NCI-H2227 treated with DMSO at 0.1 percent for 48 hours (cell line): Measurements from ENCODE around the gene PRDX5.
"Not testable (repeated sequence)": the region's sequence is repeated elsewhere in the genome, so short reads cannot be mapped to it uniquely, and the experiment has no call there.

ENCODE experiments used
- DNase-seq: peaks from one replicate; lab custom pipeline; 2025; lab: John Stamatoyannopoulos, UW

PRDX5 gene

GRCh38 chr11:64305691-64306562 lies 12.0 kb upstream of the PRDX5 start:
- DNase-seq, result peak; percentile 20

GRCh38 chr11:64306563-64306875 lies 11.4 kb upstream of the PRDX5 start:
- no peak for DNase-seq

DNA sequence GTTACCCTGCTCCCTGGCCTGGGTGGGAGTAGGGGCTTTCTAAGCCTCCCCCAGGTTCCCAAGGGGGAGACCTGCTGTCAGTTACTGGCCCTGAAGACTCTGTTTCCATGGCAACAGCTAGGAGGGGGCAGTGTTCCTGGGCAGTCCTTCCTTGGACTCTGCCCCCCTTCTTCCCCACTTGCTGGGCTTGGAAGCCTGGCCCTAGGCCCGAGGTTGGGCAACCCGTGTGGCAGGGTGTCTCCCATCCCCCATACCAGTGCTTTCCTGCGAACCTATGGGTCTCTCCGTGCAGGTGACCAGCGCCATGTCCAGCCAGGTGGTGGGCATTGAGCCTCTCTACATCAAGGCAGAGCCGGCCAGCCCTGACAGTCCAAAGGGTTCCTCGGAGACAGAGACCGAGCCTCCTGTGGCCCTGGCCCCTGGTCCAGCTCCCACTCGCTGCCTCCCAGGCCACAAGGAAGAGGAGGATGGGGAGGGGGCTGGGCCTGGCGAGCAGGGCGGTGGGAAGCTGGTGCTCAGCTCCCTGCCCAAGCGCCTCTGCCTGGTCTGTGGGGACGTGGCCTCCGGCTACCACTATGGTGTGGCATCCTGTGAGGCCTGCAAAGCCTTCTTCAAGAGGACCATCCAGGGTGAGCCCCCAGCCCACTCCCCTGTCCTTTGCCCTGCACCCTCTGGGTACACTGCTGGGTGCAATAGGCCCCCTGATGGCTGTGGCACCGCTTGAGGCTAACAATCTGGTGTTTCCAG lies 10.9 kb upstream of the PRDX5 start:
- DNase-seq, result no peak

- not testable (repeated sequence) for DNase-seq
Observed at GRCh38 chr11:64307795-64308194, 10.1 kb upstream of the PRDX5 start.

GRCh38 chr11:64312947-64313346 lies 5.0 kb upstream of the PRDX5 start:
- no peak for DNase-seq

GRCh38 chr11:64313491-64314145 lies 4.3 kb upstream of the PRDX5 start:
- no peak for DNase-seq

DNA sequence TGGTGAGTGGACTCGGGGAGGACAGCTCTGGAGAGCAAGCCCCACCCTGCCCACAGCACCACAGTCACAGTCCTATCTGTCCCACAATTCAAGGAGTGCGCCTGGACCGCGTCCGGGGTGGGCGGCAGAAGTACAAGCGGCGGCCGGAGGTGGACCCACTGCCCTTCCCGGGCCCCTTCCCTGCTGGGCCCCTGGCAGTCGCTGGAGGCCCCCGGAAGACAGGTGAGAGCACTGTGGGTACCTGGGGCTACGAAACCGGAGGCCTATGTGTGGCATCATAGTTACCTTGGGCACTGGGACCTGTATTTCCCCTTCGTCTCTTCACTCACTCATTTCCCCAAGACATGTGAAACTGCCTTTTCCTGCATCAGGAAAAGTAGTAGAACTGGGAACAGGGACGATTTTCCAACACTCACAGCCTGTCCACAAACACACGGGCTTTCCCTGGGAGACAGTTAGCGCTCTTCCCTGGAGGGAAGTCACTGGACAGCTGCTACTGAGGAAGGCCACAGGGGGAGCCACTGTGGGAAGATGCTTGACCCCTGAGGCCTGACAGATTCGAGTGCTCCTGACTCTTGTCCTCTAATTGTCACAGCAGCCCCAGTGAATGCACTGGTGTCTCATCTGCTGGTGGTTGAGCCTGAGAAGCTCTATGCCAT lies 3.6 kb upstream of the PRDX5 start:
- DNase-seq, result no peak

GRCh38 chr11:64314805-64315561 lies 2.9 kb upstream of the PRDX5 start:
- DNase-seq, result no peak

GRCh38 chr11:64315667-64316526 lies 2.0 kb upstream of the PRDX5 start:
- DNase-seq, result not testable (repeated sequence)

GRCh38 chr11:64316672-64317324 lies 1.1 kb upstream of the PRDX5 start:
- DNase-seq, result no peak

GRCh38 chr11:64317325-64317960 lies 478 bp upstream of the PRDX5 start, which contains the start of gene TRMT112:
TSS of gene TRMT112 (minus strand) at chr11:64317559. CDS start at chr11:64317526, 33 bp downstream.
- peak; percentile 95 for DNase-seq

GRCh38 chr11:64318766-64319761 lies 1.1 kb downstream of the PRDX5 start:
- no peak for DNase-seq

DNA sequence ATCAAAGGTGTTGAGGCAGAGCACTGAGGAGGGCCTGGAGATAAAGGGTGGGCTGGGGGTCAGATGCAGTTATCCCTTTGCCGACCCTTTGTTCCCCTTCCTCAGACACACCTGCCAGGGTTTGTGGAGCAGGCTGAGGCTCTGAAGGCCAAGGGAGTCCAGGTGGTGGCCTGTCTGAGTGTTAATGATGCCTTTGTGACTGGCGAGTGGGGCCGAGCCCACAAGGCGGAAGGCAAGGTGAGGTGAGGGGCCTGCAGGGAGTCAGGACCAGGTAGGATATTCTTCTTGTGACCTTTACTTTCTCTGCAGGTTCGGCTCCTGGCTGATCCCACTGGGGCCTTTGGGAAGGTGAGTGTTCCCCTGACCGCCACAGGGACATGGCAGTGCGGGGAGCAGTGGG lies 2.6 kb downstream of the PRDX5 start:
- DNase-seq, result no peak

DNA sequence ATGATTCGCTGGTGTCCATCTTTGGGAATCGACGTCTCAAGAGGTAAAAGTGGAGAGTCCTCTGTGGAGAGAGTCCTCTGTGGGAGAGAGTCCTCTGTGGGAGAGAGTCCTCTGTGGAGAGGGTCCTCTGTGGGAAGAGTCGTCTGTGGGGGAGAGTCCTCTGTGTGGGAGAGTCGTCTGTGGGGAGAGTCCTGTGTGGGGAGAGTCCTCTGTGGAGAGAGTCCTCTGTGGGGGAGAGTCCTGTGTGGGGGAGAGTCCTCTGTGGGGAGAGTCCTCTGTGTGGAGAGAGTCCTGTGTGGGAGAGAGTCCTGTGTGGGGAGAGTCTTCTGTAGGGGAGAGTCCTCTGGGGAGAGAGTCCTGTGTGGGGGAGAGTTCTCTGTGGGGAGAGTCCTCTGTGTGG lies 3.1 kb downstream of the PRDX5 start:
- no peak for DNase-seq

DNA sequence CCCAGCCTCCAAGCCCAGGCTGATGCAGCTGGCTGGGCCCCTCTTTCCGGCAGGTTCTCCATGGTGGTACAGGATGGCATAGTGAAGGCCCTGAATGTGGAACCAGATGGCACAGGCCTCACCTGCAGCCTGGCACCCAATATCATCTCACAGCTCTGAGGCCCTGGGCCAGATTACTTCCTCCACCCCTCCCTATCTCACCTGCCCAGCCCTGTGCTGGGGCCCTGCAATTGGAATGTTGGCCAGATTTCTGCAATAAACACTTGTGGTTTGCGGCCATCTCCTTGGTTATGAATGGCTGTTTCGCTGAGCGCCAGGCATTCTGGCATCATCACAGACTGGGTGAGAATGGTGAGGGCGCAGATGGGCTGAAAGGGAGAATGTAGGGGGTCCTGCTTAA lies 3.6 kb downstream of the PRDX5 start:
- DNase-seq, result no peak

DNA sequence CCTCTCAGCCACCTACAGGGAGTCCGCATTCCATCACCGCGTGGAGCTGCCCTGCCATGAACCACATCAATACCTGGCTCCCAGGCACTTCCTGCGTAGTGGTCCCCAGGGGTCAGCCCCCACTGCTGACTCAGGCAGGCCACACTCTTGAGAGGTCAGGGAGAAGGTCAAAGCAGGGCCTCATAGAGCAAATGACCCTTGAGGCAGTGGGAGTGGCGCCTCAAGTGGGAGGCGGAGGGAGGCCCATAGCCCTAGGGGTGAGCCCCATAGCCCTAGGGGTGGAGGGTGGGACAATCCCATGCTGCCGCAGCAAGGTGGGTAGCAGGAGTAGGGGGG lies 5.0 kb downstream of the PRDX5 start:
- no peak for DNase-seq

GRCh38 chr11:64323373-64323772 lies 5.5 kb downstream of the PRDX5 start:
- no peak for DNase-seq

- not testable (repeated sequence) for DNase-seq
Observed at GRCh38 chr11:64323984-64324383, 6.1 kb downstream of the PRDX5 start.
